HUES6 (cell line): ENCODE results near the gene ATP4A.

ENCODE experiments used
- H3K27ac ChIP-seq: 2 replicates; pipeline ENCODE4 v1.7.0; 2013; ENCODE audit warnings: low read depth, mild to moderate bottlenecking, low read length, inconsistent platforms
- H3K27me3 ChIP-seq: 2 replicates; pipeline ENCODE4 v1.6.1; 2013; ENCODE audit warnings: low read length; ENCODE audit not compliant: control insufficient read depth, insufficient read depth
- H3K36me3 ChIP-seq: 2 replicates; pipeline ENCODE4 v1.6.1; 2013; ENCODE audit warnings: low read length; ENCODE audit not compliant: control insufficient read depth, insufficient read depth
- H3K4me1 ChIP-seq: 2 replicates; pipeline ENCODE4 v1.6.1; 2013; ENCODE audit warnings: low read length; ENCODE audit not compliant: control insufficient read depth, insufficient read depth
- H3K4me3 ChIP-seq: 2 replicates; pipeline ENCODE4 v1.5.1; 2013; ENCODE audit warnings: low read depth, low read length
- H3K9ac ChIP-seq: one replicate; pipeline ENCODE4 v1.6.1; 2013; ENCODE audit warnings: mild to moderate bottlenecking, low read length
- H3K9me3 ChIP-seq: 2 replicates; pipeline ENCODE4 v1.6.1; 2013; ENCODE audit warnings: low read depth, low read length; ENCODE audit not compliant: control insufficient read depth, insufficient read depth

ATP4A gene

DNA sequence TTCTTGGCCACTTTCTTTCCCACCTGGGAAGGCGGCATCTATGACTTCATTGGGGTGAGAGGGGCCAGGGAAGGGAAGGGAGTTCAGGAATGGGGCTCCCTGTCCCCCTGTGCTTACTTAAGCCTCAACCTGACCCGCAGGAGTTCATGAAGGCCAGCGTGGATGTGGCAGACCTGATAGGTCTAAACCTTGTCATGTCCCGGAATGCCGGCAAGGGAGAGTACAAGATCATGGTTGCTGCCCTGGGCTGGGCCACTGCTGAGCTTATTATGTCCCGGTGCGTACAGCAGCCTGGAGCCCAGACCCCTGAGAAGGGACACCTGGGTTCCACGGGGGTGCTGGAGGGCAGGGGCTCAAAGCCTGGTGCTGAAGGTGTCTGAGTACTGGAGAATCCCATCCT, 16.9 kb downstream of the ATP4A start:
- no peak overlapping the region for H3K27ac ChIP-seq

GRCh38 chr19:35545855-35546381, 17.5 kb downstream of the ATP4A start:
- H3K4me1 ChIP-seq, result peaks cover 12% of the 10 kb centered on the region
- peaks cover 30% of the 10 kb centered on the region for H3K36me3 ChIP-seq
- H3K27ac ChIP-seq, result peak overlapping the region; percentile 93
- no peaks in the 10 kb centered on the region for H3K27me3 ChIP-seq
- H3K9me3 ChIP-seq, result no peaks in the 10 kb centered on the region
- peak overlapping the region; percentile 89 for H3K4me3 ChIP-seq
- H3K9ac ChIP-seq, result peak overlapping the region; percentile 94

More for the DNA sequence above, 16.9 kb downstream of the ATP4A start:
- Histone ChIP-seq H3K27me3 (no peaks in the 10 kb centered on the region), H3K4me1 (peaks cover 12% of the 10 kb centered on the region), H3K36me3 (peaks cover 30% of the 10 kb centered on the region), H3K9ac (peak overlapping the region; percentile 94), H3K9me3 (no peaks in the 10 kb centered on the region), H3K4me3 (peak overlapping the region; percentile 89)

- Histone ChIP-seq H3K4me1 (peaks cover 12% of the 10 kb centered on the region), H3K27me3 (no peaks in the 10 kb centered on the region), H3K27ac (peak within 1 kb of the TSS; percentile 93), H3K9ac (peak within 1 kb of the TSS; percentile 97), H3K4me3 (peak within 1 kb of the TSS; percentile 89), H3K9me3 (no peaks in the 10 kb centered on the region), H3K36me3 (peaks cover 32% of the 10 kb centered on the region)
These were observed 18.2 kb downstream of the ATP4A start, which contains the start of gene TMEM147 for GRCh38 chr19:35545001-35545854. TMEM147 (plus strand) TSS chr19:35545626; CDS start chr19:35545740, 114 bp downstream.

DNA sequence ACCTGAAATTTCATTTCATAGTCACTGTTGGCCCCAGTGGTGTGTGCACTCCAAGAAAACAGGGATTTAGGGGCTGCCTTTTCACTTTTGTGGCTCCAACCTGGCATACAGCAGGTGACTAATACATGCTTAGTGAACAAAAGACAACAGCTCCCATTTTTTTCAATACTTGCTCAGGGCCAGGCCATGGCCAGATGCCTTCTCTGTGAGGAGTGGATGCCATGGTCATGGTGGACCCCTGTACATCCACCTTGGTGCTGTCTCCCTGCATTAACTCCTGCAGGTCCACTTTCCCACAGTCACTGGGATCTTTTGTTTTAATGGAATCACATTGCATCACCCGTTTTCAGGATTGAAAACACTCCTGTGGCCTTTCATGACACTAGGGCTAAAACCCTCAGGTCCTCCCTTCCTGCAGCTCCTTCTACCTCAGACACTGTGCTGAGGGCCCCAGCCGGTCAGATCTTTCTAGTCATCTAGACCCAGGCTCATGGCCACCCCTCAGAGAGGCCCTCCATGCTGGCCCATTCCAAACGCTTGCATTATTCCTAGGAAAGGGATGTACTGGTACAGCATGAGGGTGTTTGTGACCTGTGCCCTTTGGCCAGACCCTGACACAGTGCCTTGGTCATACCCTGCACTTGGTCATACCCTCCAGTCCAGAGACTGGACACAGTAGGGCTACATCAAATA, 19.2 kb downstream of the ATP4A start:
- Histone ChIP-seq H3K4me1 (peaks cover 12% of the 10 kb centered on the region), H3K36me3 (peaks cover 33% of the 10 kb centered on the region), H3K4me3 (peak overlapping the region; percentile 89), H3K9me3 (no peaks in the 10 kb centered on the region), H3K9ac (peak overlapping the region; percentile 97), H3K27ac (no peak overlapping the region), H3K27me3 (no peaks in the 10 kb centered on the region)

GRCh38 chr19:35543280-35544109, 20.0 kb downstream of the ATP4A start:
- Histone ChIP-seq H3K9ac (no peak overlapping the region), H3K27ac (no peak overlapping the region), H3K36me3 (peaks cover 33% of the 10 kb centered on the region), H3K27me3 (no peaks in the 10 kb centered on the region), H3K9me3 (no peaks in the 10 kb centered on the region), H3K4me1 (peaks cover 12% of the 10 kb centered on the region), H3K4me3 (0 out of 2 replicates have a peak overlapping the region, but pooled peaks have one; percentile 89)

- H3K9me3 ChIP-seq, result no peaks in the 10 kb centered on the region
These were observed 21.2 kb downstream of the ATP4A start for GRCh38 chr19:35542209-35542608.

DNA sequence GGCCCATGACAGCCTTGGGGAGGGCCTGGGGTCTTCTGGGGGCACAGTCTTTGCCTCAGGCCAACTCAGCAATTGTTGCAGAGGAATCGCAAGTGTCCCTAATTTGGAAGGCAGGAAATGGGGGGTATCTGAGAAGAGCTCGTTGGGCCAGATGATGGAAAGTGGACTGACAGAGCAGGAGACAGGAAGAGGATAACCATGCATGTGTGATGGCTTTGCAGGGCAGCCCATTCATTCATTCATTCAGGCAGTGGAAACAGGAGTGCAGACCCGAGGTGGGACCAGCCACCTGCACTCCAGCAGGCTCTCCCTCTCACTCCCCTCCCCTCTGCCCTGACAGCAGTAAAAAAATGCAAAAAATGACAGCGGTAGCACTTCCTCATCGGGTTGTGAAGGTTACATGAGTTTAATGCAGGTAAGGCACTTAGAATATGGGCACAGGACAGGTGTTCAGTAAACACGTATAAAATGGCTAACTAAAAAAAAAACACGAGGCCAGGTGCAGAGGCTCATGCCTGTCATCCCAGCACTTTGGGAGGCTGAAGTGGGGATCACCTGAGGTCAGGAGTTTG, 23.0 kb downstream of the ATP4A start:
- no peaks in the 10 kb centered on the region for H3K9me3 ChIP-seq
- H3K27me3 ChIP-seq, result no peaks in the 10 kb centered on the region
- peaks cover 15% of the 10 kb centered on the region for H3K4me1 ChIP-seq
- no peak overlapping the region for H3K9ac ChIP-seq
- H3K4me3 ChIP-seq, result no peak overlapping the region
- H3K27ac ChIP-seq, result no peak overlapping the region
- peaks cover 24% of the 10 kb centered on the region for H3K36me3 ChIP-seq

More at GRCh38 chr19:35542209-35542608, 21.2 kb downstream of the ATP4A start:
- H3K27me3 ChIP-seq, result no peaks in the 10 kb centered on the region
- H3K9ac ChIP-seq, result no peak overlapping the region
- H3K4me3 ChIP-seq, result no peak overlapping the region
- H3K36me3 ChIP-seq, result peaks cover 30% of the 10 kb centered on the region
- peaks cover 14% of the 10 kb centered on the region for H3K4me1 ChIP-seq
- no peak overlapping the region for H3K27ac ChIP-seq

DNA sequence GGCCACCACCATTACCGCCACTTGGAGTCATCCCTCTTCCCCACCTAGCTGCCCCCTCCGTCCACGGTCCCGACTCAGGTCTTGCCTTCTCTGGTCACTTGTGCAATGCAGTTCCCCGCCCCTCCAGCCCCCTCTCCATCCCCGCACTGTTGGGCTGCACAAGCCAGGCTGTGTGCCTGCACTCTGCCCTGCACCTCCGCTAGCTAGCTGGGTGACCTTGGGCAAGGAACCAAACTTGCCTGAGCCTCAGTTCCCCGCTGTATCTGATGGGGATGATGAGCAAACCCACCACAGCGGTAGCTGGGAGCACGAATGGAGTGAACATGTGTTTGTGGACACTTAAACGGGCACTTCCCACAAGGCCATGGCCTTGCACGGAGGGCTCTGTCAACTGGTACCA, 23.6 kb downstream of the ATP4A start:
- Histone ChIP-seq H3K4me1 (peaks cover 18% of the 10 kb centered on the region), H3K27me3 (no peaks in the 10 kb centered on the region), H3K9me3 (no peaks in the 10 kb centered on the region), H3K9ac (no peak overlapping the region), H3K36me3 (peaks cover 24% of the 10 kb centered on the region), H3K27ac (no peak overlapping the region), H3K4me3 (no peak overlapping the region)

DNA sequence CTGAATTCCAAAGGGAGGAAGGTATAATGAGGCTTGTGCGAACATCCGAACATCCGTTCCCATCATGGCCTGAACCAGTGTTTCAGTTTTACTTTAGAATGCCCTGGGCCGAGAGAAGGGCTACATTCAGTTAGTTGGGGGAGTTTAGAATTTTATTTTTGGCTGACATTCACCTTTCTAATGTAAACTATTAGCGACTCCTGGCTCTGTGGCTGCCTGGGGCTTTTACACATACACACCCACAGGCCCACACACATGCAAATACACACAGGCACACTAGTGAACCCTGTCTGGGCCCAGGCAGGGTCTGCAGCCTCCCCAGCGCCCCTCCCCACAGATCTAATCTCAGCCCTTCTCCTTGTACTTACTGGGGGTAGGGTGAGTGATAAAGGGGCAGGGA, 24.1 kb downstream of the ATP4A start:
- H3K4me1 ChIP-seq, result peaks cover 17% of the 10 kb centered on the region
- no peak overlapping the region for H3K27ac ChIP-seq
- no peaks in the 10 kb centered on the region for H3K9me3 ChIP-seq
- no peaks in the 10 kb centered on the region for H3K27me3 ChIP-seq
- no peak overlapping the region for H3K9ac ChIP-seq
- H3K4me3 ChIP-seq, result no peak overlapping the region
- H3K36me3 ChIP-seq, result peaks cover 24% of the 10 kb centered on the region

GRCh38 chr19:35534803-35535480, 28.5 kb downstream of the ATP4A start:
- H3K27ac ChIP-seq, result no peak overlapping the region

More at GRCh38 chr19:35534803-35535480, 28.5 kb downstream of the ATP4A start:
- Histone ChIP-seq H3K9me3 (no peaks in the 10 kb centered on the region), H3K4me3 (no peak overlapping the region), H3K27me3 (peaks cover 9% of the 10 kb centered on the region), H3K36me3 (peaks cover 2% of the 10 kb centered on the region; the same call in 1 of the 2 replicates), H3K4me1 (peaks cover 22% of the 10 kb centered on the region), H3K9ac (no peak overlapping the region)
